ENCODE measurements around the gene FABP1. TPM values are rescaled to one million over a fixed set of nuclear protein-coding genes. Genes with fewer than 3 reads are reported as not detected.

Gene FABP1
- total and polyA plus RNA-seq, 2 of the 8 experiments (the other 6 are each of a cell fraction or from before 2014, with no cell fraction given): 0.09 TPM; not detected in 1

DNA sequence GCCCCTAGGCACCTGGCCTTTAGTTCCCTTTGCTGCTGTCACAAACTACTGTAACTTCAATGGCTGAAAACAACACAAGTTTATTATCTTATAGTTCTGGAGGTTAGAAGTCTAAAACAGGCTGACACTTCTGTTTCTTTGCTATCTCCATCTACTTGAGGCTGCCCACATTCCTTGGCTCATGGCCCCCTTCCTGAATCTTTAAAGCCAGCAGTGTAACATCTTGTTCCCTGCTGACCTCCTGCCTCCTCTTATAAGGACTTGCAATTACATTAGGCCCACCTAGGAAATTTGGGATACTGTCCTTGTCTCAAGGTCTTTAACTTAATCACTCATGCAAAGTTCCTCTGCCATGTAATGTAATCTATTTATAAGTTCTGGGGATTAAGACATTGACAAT lies 53.7 kb downstream of the FABP1 start:
- no peak overlapping the region for H2AK5ac ChIP-seq (ENCODE audit: low read depth, low read length)
- H3K14ac ChIP-seq (ENCODE audit: insufficient read length): no peak overlapping the region
- 0 out of 7 replicates have a peak, but pooled peaks cover 0 to 2% (median 0%) of the 10 kb centered on the region in 4 experiments for H3K4me1 ChIP-seq (replicated peaks in 1 of 4; ENCODE audit: control insufficient read depth in 3 of 4, insufficient read depth in 4 of 4, low read length in 3 of 4)
- H3K23ac ChIP-seq (ENCODE audit: insufficient read length): no peak overlapping the region
- TF ChIP-seq CBX5 (IDR thresholded peaks at IDR 0.05; ENCODE audit: low read depth, low read length) (no peak), GTF2F1 (IDR thresholded peaks at IDR 0.05; ENCODE audit: borderline replicate concordance, low read depth, low read length) (no peak), SAP30 (IDR thresholded peaks at IDR 0.05; ENCODE audit: insufficient read depth, insufficient replicate concordance, low read length) (no peak)
- ChIA-PET POLR2A (ENCODE audit: partially characterized antibody) (no interaction called here), CTCF (ENCODE audit: partially characterized antibody) (interaction anchor here (5.7 kb wide), 1 partner anchor 14 kb away, joined by 50 read pairs; no protein-coding TSS in a partner anchor)
- DNase-seq (ENCODE audit: low read depth in 1 of 2, low spot score in 2 of 2): no peak
- no peak overlapping the region for H2BK20ac ChIP-seq (ENCODE audit: low read length)
- no peaks in the 10 kb centered on the region for H4K20me1 ChIP-seq (replicated peaks in 1 of 2; ENCODE audit: control insufficient read depth in 1 of 2, insufficient read depth in 2 of 2, low read length in 2 of 2)
- H3K36me3 ChIP-seq (ENCODE audit: control insufficient read depth in 2 of 4, insufficient read depth in 4 of 4, low read length in 3 of 4): no peaks in the 10 kb centered on the region
- H4K8ac ChIP-seq (ENCODE audit: extremely low read depth, insufficient read depth, low read length): no peak overlapping the region
- no peak overlapping the region for H2BK5ac ChIP-seq (ENCODE audit: low read depth, low read length)
- H3K4me3 ChIP-seq (ENCODE audit: extremely low read depth in 1 of 4, insufficient read depth in 2 of 4, low read depth in 3 of 4, low read length in 4 of 4): no peak overlapping the region
- no peak overlapping the region for H3K4me2 ChIP-seq (ENCODE audit: insufficient read depth in 1 of 2, low read depth in 2 of 2, low read length in 2 of 2)
- no peaks in the 10 kb centered on the region for H3K27me3 ChIP-seq (replicated peaks in 1 of 4; ENCODE audit: control insufficient read depth in 3 of 4, extremely low read depth in 1 of 4, insufficient read depth in 3 of 4, low read length in 3 of 4)
- H4K91ac ChIP-seq (replicated peaks; ENCODE audit: insufficient read length, low read length): no peak overlapping the region
- H3K79me1 ChIP-seq (ENCODE audit: low read depth, low read length): no peaks in the 10 kb centered on the region
- H4K5ac ChIP-seq (ENCODE audit: insufficient read length, low read depth, low read length): no peak overlapping the region
- H2BK12ac ChIP-seq (ENCODE audit: low read depth, low read length): no peak overlapping the region
- H3K79me2 ChIP-seq (ENCODE audit: control insufficient read depth in 1 of 2, insufficient read depth in 2 of 2, low read length in 2 of 2): no peaks in the 10 kb centered on the region
- FAIRE-seq: no peak
- H2BK120ac ChIP-seq (replicated peaks; ENCODE audit: low read depth, low read length): no peak overlapping the region
- H2BK15ac ChIP-seq (ENCODE audit: low read length): no peak overlapping the region
- H3K27ac ChIP-seq (ENCODE audit: low read depth, low read length): no peak overlapping the region
- no peak overlapping the region for H3K18ac ChIP-seq (ENCODE audit: extremely low read depth, low read length)
- H3K9ac ChIP-seq (replicated peaks in 1 of 4; ENCODE audit: extremely low read depth in 1 of 4, low read depth in 3 of 4, low read length in 3 of 4): no peak overlapping the region
- H3K23me2 ChIP-seq (ENCODE audit: low read depth, low read length): no peaks in the 10 kb centered on the region
- H3K4ac ChIP-seq (replicated peaks; ENCODE audit: insufficient read length, low read depth, low read length): no peak overlapping the region
- H2AFZ ChIP-seq (ENCODE audit: low read length): no peak overlapping the region
- peaks cover 0 to 4% of the 10 kb centered on the region in 2 experiments; a peak in 1 of 4 replicates for H3K9me3 ChIP-seq (ENCODE audit: insufficient read depth in 2 of 2, low read depth in 1 of 2, low read length in 1 of 2)
- H3K56ac ChIP-seq (replicated peaks; ENCODE audit: insufficient read length, low read depth, low read length): no peak overlapping the region

Small RNA genes lying within 50 kb of the gene (microRNA-seq; reads per million reads assigned to microRNA genes)
- gene MIR4780 (ENCODE audit: borderline microRNAs expressed in 2 of 2, borderline number of aligned reads in 2 of 2, borderline replicate concordance in 1 of 2): 0 reads per million in 2 experiments

Small RNA genes lying within 50 kb of the gene (small RNA-seq; reads per million reads assigned to genes)
- not detected for gene MIR4780 (ENCODE audit: insufficient read depth)

Other genes starting within 250 kb of the FABP1 start
- gene RNU2-63P, start 111.5 kb downstream of the FABP1 start, total RNA-seq (2021; fragmentation: NEBNext Ultra II Directional; extraction: Animal tissue kit (Norgen Biotek cat#: 25700)): 6.6 and 8.3 TPM in 2 replicates
- not detected in 2 replicates for gene RNU2-63P, start 111.5 kb downstream of the FABP1 start, polyA plus RNA-seq (2011; rRNA removed)
- gene KRCC1, start 72.3 kb downstream of the FABP1 start, total RNA-seq (2021; fragmentation: NEBNext Ultra II Directional; extraction: Animal tissue kit (Norgen Biotek cat#: 25700)): 7.7 and 8.5 TPM in 2 replicates
- gene KRCC1, start 72.3 kb downstream of the FABP1 start, polyA plus RNA-seq (2011; rRNA removed): 2.1 and 5.1 TPM in 2 replicates
- not detected in 2 replicates for gene SMYD1, start 60.2 kb downstream of the FABP1 start, total RNA-seq (2021; fragmentation: NEBNext Ultra II Directional; extraction: Animal tissue kit (Norgen Biotek cat#: 25700))
- 0.05 and 0.06 TPM in 2 replicates for gene SMYD1, start 60.2 kb downstream of the FABP1 start, polyA plus RNA-seq (2011; rRNA removed)
- 4.6 TPM in 2 replicates for gene THNSL2, start 42.3 kb upstream of the FABP1 start, total RNA-seq (2021; fragmentation: NEBNext Ultra II Directional; extraction: Animal tissue kit (Norgen Biotek cat#: 25700))
- gene THNSL2, start 42.3 kb upstream of the FABP1 start, polyA plus RNA-seq (2011; rRNA removed): 7.0 and 8.0 TPM in 2 replicates

Data from H1 (cell line).